Adrenal gland (tissue), 5 donors: Measurements from ENCODE around the gene METTL21C.

Experiments used
- POLR2A ChIP-seq, 2 donors: fragments of 450-650 bp; IDR thresholded peaks; one replicate each; pipeline ENCODE4 v1.6.1; 2017; ENCODE audit warnings: antibody characterized with exemption in 2 of 2, mild to moderate bottlenecking in 2 of 2, moderate library complexity in 1 of 2
- TF ChIP-seq, protein P1 (sequence below), 6 experiments: fragments of 450-650 bp in 4 of 6; fragments of 200-600 bp in 2 of 6; sonication (generic) in 1 of 6; IDR thresholded peaks; 1 replicate in 5 of 6; 2 replicates in 1 of 6; pipeline versions ENCODE4 v1.5.1 to v1.8.0; 2016 to 2021; ENCODE audit warnings: antibody characterized with exemption in 6 of 6, mild to moderate bottlenecking in 2 of 6, moderate library complexity in 1 of 6
- donor health status: DM: no; HTN: no; CAD: no.

DNA sequence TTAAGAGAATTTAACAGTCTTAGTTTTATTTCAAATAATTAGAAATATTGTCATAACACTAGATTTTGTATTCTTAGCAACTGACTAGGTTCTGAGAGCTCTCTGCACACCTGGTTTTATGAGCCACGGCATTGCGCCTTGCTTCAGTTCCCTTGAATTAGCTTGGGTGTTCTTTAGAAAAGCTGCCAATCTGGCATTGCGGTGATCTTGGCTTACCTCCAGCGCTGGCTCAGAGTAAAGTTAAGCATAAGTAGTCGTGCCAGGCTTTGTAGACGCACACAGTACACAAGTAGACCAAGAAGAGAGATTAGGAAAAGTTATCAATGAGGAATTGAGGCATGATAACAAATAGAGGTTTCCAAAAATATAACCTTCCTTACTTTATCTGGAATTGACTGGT lies 52.4 kb downstream of the METTL21C start:
- TF ChIP-seq, protein P1, sequence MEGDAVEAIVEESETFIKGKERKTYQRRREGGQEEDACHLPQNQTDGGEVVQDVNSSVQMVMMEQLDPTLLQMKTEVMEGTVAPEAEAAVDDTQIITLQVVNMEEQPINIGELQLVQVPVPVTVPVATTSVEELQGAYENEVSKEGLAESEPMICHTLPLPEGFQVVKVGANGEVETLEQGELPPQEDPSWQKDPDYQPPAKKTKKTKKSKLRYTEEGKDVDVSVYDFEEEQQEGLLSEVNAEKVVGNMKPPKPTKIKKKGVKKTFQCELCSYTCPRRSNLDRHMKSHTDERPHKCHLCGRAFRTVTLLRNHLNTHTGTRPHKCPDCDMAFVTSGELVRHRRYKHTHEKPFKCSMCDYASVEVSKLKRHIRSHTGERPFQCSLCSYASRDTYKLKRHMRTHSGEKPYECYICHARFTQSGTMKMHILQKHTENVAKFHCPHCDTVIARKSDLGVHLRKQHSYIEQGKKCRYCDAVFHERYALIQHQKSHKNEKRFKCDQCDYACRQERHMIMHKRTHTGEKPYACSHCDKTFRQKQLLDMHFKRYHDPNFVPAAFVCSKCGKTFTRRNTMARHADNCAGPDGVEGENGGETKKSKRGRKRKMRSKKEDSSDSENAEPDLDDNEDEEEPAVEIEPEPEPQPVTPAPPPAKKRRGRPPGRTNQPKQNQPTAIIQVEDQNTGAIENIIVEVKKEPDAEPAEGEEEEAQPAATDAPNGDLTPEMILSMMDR (IDR thresholded peaks at IDR 0.05), result no peak
- TF ChIP-seq POLR2A (IDR thresholded peaks at IDR 0.05), result no peak
